ENCODE measurements around the gene CAMK2D. TPM values are rescaled to one million over a fixed set of nuclear protein-coding genes. Genes with fewer than 3 reads are reported as not detected.

CAMK2D gene
- total RNA-seq, 1 experiment from 2014 or later: 22.1 TPM

DNA sequence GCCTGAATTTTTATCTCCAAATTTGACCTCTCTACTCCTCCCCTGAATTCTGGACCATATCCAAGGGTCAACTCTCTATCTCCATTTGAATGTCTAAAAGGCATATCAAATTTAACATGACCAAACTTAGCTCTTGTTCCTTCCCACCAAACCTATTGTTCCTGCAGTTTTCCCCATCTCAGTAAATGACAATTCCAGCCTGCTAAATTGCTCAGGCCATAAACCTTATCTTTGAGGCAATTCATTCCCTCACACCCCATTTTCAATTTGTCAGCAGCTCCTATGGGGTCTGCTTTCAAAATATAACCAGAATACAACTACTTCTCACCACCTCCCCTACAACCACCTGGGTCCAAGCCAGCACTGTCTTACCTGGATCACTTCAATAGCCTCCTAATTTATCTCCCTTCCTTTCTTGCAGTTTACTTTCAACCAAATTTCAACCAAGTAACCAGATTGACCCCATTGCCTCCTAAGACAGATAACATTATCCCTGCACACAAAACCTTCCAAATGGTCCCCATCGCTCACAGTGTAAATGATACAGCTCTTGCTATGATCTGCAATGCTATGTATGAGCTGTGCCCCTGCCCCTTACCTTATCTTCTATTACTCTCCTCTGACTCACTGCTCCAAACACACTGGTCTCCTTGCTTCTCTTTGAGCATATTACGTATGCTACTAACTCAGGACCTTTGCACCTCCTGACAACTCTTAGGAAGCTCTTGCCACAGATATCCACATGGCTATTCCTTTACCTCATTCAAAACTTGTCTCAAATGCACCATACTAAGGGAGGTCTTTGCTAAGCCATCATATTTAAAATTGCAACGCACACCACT lies 66.0 kb downstream of the CAMK2D start:
- BruUV-seq (replicated peaks): no TSS peak
- Mint-ChIP-seq H3K4me1 (ENCODE audit: low read depth, unreplicated experiment) (no peaks in the 10 kb centered on the region), H3K36me3 (ENCODE audit: insufficient read depth, unreplicated experiment) (no peaks in the 10 kb centered on the region), H3K27ac (ENCODE audit: unreplicated experiment) (no peak overlapping the region), H3K9me3 (ENCODE audit: low read depth, unreplicated experiment) (no peaks in the 10 kb centered on the region), H3K27me3 (ENCODE audit: unreplicated experiment) (no peaks in the 10 kb centered on the region), H3K4me3 (ENCODE audit: low read depth, unreplicated experiment) (no peak overlapping the region)
- intact Hi-C loops (cut with micrococcal nuclease; ENCODE audit: unreplicated experiment): no loop called here
- no peak for DNase-seq
- CTCF ChIA-PET: no interaction called here
- TF ChIP-seq, protein P1, sequence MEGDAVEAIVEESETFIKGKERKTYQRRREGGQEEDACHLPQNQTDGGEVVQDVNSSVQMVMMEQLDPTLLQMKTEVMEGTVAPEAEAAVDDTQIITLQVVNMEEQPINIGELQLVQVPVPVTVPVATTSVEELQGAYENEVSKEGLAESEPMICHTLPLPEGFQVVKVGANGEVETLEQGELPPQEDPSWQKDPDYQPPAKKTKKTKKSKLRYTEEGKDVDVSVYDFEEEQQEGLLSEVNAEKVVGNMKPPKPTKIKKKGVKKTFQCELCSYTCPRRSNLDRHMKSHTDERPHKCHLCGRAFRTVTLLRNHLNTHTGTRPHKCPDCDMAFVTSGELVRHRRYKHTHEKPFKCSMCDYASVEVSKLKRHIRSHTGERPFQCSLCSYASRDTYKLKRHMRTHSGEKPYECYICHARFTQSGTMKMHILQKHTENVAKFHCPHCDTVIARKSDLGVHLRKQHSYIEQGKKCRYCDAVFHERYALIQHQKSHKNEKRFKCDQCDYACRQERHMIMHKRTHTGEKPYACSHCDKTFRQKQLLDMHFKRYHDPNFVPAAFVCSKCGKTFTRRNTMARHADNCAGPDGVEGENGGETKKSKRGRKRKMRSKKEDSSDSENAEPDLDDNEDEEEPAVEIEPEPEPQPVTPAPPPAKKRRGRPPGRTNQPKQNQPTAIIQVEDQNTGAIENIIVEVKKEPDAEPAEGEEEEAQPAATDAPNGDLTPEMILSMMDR (IDR thresholded peaks at IDR 0.05; ENCODE audit: unreplicated experiment): no peak

DNA sequence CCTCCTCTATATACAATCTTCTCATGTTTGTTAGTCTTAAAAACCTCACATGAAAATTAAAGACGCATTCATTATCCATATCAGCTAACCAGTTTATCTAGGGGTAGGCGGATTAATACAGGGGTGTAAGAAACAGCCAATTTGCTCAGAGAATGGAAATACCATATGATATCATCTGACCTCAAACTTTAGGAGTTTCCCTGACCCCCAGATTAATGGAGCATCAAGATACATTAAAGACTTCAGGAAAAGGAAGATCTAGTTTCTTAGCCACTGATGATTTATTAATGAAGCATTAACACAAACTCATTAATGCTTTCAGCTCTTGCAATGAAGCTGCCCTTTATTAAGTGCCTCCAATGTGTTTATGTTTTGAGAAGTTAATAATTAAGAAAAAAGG lies 67.5 kb downstream of the CAMK2D start:
- no TSS peak for BruUV-seq (replicated peaks)
- intact Hi-C loops (cut with micrococcal nuclease; ENCODE audit: unreplicated experiment): no loop called here
- Mint-ChIP-seq H3K4me3 (ENCODE audit: low read depth, unreplicated experiment) (no peak overlapping the region), H3K4me1 (ENCODE audit: low read depth, unreplicated experiment) (no peaks in the 10 kb centered on the region), H3K27ac (ENCODE audit: unreplicated experiment) (no peak overlapping the region), H3K27me3 (ENCODE audit: unreplicated experiment) (no peaks in the 10 kb centered on the region), H3K9me3 (ENCODE audit: low read depth, unreplicated experiment) (no peaks in the 10 kb centered on the region), H3K36me3 (ENCODE audit: insufficient read depth, unreplicated experiment) (no peaks in the 10 kb centered on the region)
- CTCF ChIA-PET: no interaction called here
- TF ChIP-seq, protein P1 (IDR thresholded peaks at IDR 0.05; ENCODE audit: unreplicated experiment): no peak
- no peak for DNase-seq

DNA sequence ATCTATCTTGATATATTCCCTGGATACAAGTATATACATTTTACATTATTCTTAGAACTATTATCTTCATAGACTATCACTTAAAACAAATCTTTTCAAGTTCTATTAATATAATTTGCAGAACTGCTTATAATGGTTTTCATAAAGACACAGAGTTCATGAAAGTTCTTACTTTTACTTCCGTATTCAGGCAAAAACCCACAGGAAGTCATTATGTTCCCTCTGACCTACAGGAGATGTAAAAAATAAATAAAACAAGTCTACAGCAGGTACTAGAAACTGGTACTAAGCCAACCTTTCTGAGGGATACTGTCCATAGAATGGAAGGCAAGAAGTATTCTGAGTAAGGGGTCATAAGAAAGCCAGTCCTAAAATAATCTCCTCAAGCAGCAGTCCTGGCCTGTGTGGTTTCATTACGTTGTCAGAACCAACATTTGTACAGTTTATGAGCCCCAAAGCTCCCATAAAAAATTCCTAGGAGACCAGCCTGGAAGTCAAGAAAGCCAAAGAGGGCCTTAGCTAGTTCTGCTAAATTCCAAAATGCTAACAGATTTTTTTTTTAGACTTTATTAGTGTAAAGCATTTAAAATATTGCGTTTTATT lies 68.6 kb downstream of the CAMK2D start:
- DNase-seq: no peak
- TF ChIP-seq, protein P1 (IDR thresholded peaks at IDR 0.05; ENCODE audit: unreplicated experiment): no peak
- H3K4me3 Mint-ChIP-seq (ENCODE audit: low read depth, unreplicated experiment): no peak overlapping the region
- CTCF ChIA-PET: no interaction called here
- intact Hi-C loops (cut with micrococcal nuclease; ENCODE audit: unreplicated experiment): no loop called here
- H3K27ac Mint-ChIP-seq (ENCODE audit: unreplicated experiment): no peak overlapping the region
- H3K9me3 Mint-ChIP-seq (ENCODE audit: low read depth, unreplicated experiment): no peaks in the 10 kb centered on the region
- H3K4me1 Mint-ChIP-seq (ENCODE audit: low read depth, unreplicated experiment): no peaks in the 10 kb centered on the region
- no peaks in the 10 kb centered on the region for H3K36me3 Mint-ChIP-seq (ENCODE audit: insufficient read depth, unreplicated experiment)
- BruUV-seq (replicated peaks): no TSS peak
- H3K27me3 Mint-ChIP-seq (ENCODE audit: unreplicated experiment): no peaks in the 10 kb centered on the region

DNA sequence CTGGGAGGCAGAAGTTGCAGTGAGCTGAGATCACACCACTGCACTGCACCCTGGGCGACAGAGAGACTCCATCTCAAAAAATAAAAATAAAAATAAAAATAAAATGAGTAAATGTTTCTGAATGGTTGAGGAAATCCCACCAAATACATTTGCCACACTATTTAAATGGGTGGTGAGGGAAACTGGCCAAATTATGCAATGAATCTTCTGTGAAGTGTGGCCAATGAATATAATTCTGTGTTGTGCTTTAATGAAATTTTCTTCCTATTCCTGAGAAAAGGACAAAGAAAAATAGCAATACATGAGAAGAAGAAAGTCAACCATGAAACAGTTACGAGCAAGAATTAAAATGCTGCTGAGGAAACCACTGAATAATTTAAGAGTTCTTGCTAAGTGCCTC lies 69.9 kb downstream of the CAMK2D start:
- no peak overlapping the region for H3K27ac Mint-ChIP-seq (ENCODE audit: unreplicated experiment)
- TF ChIP-seq, protein P1 (IDR thresholded peaks at IDR 0.05; ENCODE audit: unreplicated experiment): no peak
- CTCF ChIA-PET: no interaction called here
- H3K9me3 Mint-ChIP-seq (ENCODE audit: low read depth, unreplicated experiment): no peaks in the 10 kb centered on the region
- H3K4me1 Mint-ChIP-seq (ENCODE audit: low read depth, unreplicated experiment): no peaks in the 10 kb centered on the region
- H3K36me3 Mint-ChIP-seq (ENCODE audit: insufficient read depth, unreplicated experiment): no peaks in the 10 kb centered on the region
- no peak for DNase-seq
- intact Hi-C loops (cut with micrococcal nuclease; ENCODE audit: unreplicated experiment): no loop called here
- BruUV-seq (replicated peaks): no TSS peak
- no peaks in the 10 kb centered on the region for H3K27me3 Mint-ChIP-seq (ENCODE audit: unreplicated experiment)
- no peak overlapping the region for H3K4me3 Mint-ChIP-seq (ENCODE audit: low read depth, unreplicated experiment)

Measured in Calu3 (cell line).